SH-SY5Y (cell line): ENCODE results near the gene GPR150.

ENCODE experiments used
- GATA2 ChIP-seq: IDR thresholded peaks from 2 replicates; pipeline ENCODE4 v1.6.1; 2011; ENCODE audit warnings: mild to moderate bottlenecking, low read depth, low read length
- GATA3 ChIP-seq: IDR thresholded peaks from 2 replicates; pipeline ENCODE4 v1.6.1; 2011; ENCODE audit warnings: low read depth, mild to moderate bottlenecking, low read length, moderate library complexity

- TF ChIP-seq GATA3: no peak
- no peak for TF ChIP-seq GATA2
Measured at GRCh38 chr5:95654196-95654595, 34.3 kb downstream of the GPR150 start.
